ENCODE data around the gene NONO. TPM values are rescaled to one million over a fixed set of nuclear protein-coding genes. Genes with fewer than 3 reads are reported as not detected.

Gene NONO
- total RNA-seq, 1 donor, result 478 TPM

DNA sequence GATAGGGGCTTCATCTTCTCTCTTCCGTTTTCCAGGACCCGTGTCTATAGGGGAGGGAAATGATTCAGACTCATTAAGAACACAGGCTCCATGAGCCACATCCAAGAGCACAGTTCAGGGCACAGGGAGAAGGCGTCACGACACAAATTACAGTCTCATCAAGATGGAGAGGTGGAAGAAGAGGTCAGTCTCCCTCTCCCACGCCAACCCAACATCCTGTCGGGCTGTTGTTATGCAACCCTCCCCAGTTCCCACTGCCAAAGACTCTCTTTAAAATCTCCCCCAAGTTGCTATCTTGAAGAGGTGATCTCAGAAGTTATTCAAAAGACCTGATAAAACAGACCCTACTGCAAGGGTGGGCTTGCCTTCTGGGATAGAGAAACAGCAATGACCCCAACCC lies 42.1 kb upstream of the NONO start:
- H3K4me2 ChIP-seq (ENCODE audit: insufficient read depth, low read length), result no peak overlapping the region
- no peaks in the 10 kb centered on the region for H3K9me3 ChIP-seq (ENCODE audit: low read depth, low read length)
- H3K4me3 ChIP-seq (ENCODE audit: insufficient read depth, low read length), result no peak overlapping the region
- no peaks in the 10 kb centered on the region for H3K27me3 ChIP-seq (ENCODE audit: insufficient read depth, low read length)
- peak; percentile 18 for DNase-seq (ENCODE audit: insufficient read length, low spot score, missing footprints)
- TF ChIP-seq, protein P1, sequence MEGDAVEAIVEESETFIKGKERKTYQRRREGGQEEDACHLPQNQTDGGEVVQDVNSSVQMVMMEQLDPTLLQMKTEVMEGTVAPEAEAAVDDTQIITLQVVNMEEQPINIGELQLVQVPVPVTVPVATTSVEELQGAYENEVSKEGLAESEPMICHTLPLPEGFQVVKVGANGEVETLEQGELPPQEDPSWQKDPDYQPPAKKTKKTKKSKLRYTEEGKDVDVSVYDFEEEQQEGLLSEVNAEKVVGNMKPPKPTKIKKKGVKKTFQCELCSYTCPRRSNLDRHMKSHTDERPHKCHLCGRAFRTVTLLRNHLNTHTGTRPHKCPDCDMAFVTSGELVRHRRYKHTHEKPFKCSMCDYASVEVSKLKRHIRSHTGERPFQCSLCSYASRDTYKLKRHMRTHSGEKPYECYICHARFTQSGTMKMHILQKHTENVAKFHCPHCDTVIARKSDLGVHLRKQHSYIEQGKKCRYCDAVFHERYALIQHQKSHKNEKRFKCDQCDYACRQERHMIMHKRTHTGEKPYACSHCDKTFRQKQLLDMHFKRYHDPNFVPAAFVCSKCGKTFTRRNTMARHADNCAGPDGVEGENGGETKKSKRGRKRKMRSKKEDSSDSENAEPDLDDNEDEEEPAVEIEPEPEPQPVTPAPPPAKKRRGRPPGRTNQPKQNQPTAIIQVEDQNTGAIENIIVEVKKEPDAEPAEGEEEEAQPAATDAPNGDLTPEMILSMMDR (IDR thresholded peaks at IDR 0.05; ENCODE audit: extremely low read depth, low read depth, low read length), result no peak
- H3K36me3 ChIP-seq (ENCODE audit: insufficient read depth, low read length), result peaks cover 31% of the 10 kb centered on the region
- H3K27ac ChIP-seq (ENCODE audit: low read depth, low read length), result no peak overlapping the region
- no peaks in the 10 kb centered on the region for H3K79me2 ChIP-seq (ENCODE audit: insufficient read depth, low read length)
- H4K20me1 ChIP-seq (ENCODE audit: insufficient read depth, low read length), result peaks cover 8% of the 10 kb centered on the region
- no peaks in the 10 kb centered on the region for H3K4me1 ChIP-seq (ENCODE audit: insufficient read depth, low read length)
- H2AFZ ChIP-seq (ENCODE audit: low read length), result no peak overlapping the region

DNA sequence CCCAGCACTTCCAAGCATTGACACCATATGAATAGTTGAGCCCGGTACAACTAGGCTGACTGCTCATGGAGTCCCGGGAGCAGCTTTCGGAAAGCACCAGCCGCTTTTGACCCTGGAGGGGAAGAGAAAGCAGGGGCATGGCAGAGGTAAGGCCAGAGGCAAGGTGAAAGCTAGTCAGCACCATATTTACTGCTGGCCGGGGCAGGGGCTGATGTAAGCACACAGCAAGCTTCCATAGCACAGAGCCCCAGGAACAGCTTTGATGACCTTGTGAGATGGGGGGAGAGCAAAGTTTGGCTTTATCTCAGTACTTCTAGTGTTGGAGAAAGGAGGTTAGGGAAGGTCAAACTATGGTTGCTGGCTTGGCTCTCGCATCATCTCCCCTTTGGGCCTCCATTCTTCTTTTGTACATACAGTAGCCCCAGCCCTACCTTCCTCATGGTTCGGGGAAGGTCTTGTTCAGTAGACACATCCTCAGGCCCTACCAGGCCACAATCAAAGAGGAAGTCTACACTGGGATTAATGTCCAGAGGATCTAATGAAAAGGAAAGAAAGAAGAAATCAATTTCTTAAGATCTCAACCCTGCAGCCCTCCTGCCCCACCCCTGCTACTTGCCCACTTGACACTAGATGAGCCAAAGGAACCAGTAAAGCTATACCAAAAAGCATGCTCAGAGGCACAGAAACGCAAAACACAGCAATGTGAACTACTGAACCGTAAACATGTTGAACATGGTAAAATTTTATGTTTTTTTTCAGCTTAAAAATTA lies 38.9 kb upstream of the NONO start:
- H3K36me3 ChIP-seq (ENCODE audit: insufficient read depth, low read length), result peaks cover 41% of the 10 kb centered on the region
- peak; percentile 83 for DNase-seq (ENCODE audit: insufficient read length, low spot score, missing footprints)

DNA sequence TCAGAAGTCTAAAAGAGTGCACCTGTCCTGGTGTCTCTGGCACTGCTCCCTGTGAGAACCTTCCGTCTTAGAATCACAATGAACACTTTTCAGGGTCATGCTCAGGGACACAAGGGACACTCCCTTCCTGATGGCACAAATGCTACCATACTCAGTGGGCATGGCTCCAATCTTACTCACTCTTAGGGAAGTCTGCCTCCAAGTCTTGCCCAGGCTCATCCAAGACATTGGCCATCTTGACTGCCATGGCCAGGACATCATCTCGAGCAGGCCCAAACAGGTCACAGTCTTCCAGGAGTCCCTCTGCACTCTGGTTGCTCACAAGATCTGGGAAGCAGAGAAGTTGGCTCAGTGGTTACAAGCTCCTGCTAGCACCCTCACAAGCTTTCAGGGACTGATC lies 38.3 kb upstream of the NONO start:
- H4K20me1 ChIP-seq (ENCODE audit: insufficient read depth, low read length), result peaks cover 8% of the 10 kb centered on the region
- no peaks in the 10 kb centered on the region for H3K9me3 ChIP-seq (ENCODE audit: low read depth, low read length)
- H3K79me2 ChIP-seq (ENCODE audit: insufficient read depth, low read length), result no peaks in the 10 kb centered on the region
- no peak overlapping the region for H3K27ac ChIP-seq (ENCODE audit: low read depth, low read length)
- no peak overlapping the region for H3K4me3 ChIP-seq (ENCODE audit: insufficient read depth, low read length)
- H3K27me3 ChIP-seq (ENCODE audit: insufficient read depth, low read length), result no peaks in the 10 kb centered on the region
- TF ChIP-seq, protein P1 (IDR thresholded peaks at IDR 0.05; ENCODE audit: extremely low read depth, low read depth, low read length), result no peak
- peaks cover 41% of the 10 kb centered on the region for H3K36me3 ChIP-seq (ENCODE audit: insufficient read depth, low read length)
- no peak for DNase-seq (ENCODE audit: insufficient read length, low spot score, missing footprints)
- H2AFZ ChIP-seq (ENCODE audit: low read length), result no peak overlapping the region
- H3K4me1 ChIP-seq (ENCODE audit: insufficient read depth, low read length), result no peaks in the 10 kb centered on the region
- H3K4me2 ChIP-seq (ENCODE audit: insufficient read depth, low read length), result no peak overlapping the region

More for the DNA sequence above, 38.9 kb upstream of the NONO start:
- H3K27ac ChIP-seq (ENCODE audit: low read depth, low read length), result no peak overlapping the region
- no peaks in the 10 kb centered on the region for H3K4me1 ChIP-seq (ENCODE audit: insufficient read depth, low read length)
- H4K20me1 ChIP-seq (ENCODE audit: insufficient read depth, low read length), result peaks cover 8% of the 10 kb centered on the region
- H3K9me3 ChIP-seq (ENCODE audit: low read depth, low read length), result no peaks in the 10 kb centered on the region
- no peak overlapping the region for H3K4me2 ChIP-seq (ENCODE audit: insufficient read depth, low read length)
- H3K27me3 ChIP-seq (ENCODE audit: insufficient read depth, low read length), result no peaks in the 10 kb centered on the region
- H3K79me2 ChIP-seq (ENCODE audit: insufficient read depth, low read length), result no peaks in the 10 kb centered on the region
- TF ChIP-seq, protein P1 (IDR thresholded peaks at IDR 0.05; ENCODE audit: extremely low read depth, low read depth, low read length), result no peak
- no peak overlapping the region for H3K4me3 ChIP-seq (ENCODE audit: insufficient read depth, low read length)
- H2AFZ ChIP-seq (ENCODE audit: low read length), result no peak overlapping the region

DNA sequence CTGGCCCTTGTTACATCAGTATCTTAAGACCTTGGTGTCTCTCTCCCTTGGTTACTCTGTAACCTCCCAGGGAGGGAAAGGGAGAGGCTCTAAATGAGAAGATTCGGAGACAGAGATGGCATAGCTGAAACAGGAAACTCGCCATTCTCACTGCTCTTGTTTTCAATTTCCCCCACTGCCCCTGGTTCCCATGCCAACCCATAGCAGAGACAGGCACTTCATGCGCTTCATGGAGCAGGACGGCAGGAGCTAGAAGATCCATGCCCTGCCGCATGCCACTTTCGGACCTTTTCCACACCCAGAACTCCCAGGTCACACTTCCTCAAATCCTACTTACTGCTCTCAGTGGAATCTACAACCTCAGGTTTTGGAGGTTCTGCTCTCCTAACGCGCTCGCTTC lies 32.6 kb upstream of the NONO start:
- H4K20me1 ChIP-seq (ENCODE audit: insufficient read depth, low read length), result peaks cover 3% of the 10 kb centered on the region
- TF ChIP-seq, protein P1 (IDR thresholded peaks at IDR 0.05; ENCODE audit: extremely low read depth, low read depth, low read length), result no peak
- peaks cover 14% of the 10 kb centered on the region for H3K36me3 ChIP-seq (ENCODE audit: insufficient read depth, low read length)
- no peak overlapping the region for H2AFZ ChIP-seq (ENCODE audit: low read length)
- peak; percentile 38 for DNase-seq (ENCODE audit: insufficient read length, low spot score, missing footprints)
- H3K27ac ChIP-seq (ENCODE audit: low read depth, low read length), result no peak overlapping the region
- peaks cover 3% of the 10 kb centered on the region for H3K4me1 ChIP-seq (ENCODE audit: insufficient read depth, low read length)
- no peak overlapping the region for H3K4me3 ChIP-seq (ENCODE audit: insufficient read depth, low read length)
- no peaks in the 10 kb centered on the region for H3K27me3 ChIP-seq (ENCODE audit: insufficient read depth, low read length)
- H3K79me2 ChIP-seq (ENCODE audit: insufficient read depth, low read length), result peaks cover 15% of the 10 kb centered on the region
- H3K9me3 ChIP-seq (ENCODE audit: low read depth, low read length), result no peaks in the 10 kb centered on the region
- no peak overlapping the region for H3K4me2 ChIP-seq (ENCODE audit: insufficient read depth, low read length)
